CD4-positive, alpha-beta T cell treated with Interleukin-6 for 4 hours (primary cell): Measurements from ENCODE around the gene ARMC9.
"Not testable (repeated sequence)": the region's sequence is repeated elsewhere in the genome, so short reads cannot be mapped to it uniquely, and the experiment has no call there.

Experiments used
- DNase-seq: peaks from one replicate; pipeline ENCODE4 v3.0.0-alpha.2; 2020; ENCODE audit warnings: mixed read lengths

ARMC9 gene, protein sequence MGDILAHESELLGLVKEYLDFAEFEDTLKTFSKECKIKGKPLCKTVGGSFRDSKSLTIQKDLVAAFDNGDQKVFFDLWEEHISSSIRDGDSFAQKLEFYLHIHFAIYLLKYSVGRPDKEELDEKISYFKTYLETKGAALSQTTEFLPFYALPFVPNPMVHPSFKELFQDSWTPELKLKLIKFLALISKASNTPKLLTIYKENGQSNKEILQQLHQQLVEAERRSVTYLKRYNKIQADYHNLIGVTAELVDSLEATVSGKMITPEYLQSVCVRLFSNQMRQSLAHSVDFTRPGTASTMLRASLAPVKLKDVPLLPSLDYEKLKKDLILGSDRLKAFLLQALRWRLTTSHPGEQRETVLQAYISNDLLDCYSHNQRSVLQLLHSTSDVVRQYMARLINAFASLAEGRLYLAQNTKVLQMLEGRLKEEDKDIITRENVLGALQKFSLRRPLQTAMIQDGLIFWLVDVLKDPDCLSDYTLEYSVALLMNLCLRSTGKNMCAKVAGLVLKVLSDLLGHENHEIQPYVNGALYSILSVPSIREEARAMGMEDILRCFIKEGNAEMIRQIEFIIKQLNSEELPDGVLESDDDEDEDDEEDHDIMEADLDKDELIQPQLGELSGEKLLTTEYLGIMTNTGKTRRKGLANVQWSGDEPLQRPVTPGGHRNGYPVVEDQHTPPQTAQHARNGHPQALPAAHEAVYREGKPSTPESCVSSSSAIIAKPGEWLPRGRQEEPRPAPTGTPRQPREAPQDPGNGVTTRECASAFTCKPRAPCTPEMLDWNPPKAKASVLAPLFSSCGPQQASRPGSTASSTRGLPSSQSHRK

DNA sequence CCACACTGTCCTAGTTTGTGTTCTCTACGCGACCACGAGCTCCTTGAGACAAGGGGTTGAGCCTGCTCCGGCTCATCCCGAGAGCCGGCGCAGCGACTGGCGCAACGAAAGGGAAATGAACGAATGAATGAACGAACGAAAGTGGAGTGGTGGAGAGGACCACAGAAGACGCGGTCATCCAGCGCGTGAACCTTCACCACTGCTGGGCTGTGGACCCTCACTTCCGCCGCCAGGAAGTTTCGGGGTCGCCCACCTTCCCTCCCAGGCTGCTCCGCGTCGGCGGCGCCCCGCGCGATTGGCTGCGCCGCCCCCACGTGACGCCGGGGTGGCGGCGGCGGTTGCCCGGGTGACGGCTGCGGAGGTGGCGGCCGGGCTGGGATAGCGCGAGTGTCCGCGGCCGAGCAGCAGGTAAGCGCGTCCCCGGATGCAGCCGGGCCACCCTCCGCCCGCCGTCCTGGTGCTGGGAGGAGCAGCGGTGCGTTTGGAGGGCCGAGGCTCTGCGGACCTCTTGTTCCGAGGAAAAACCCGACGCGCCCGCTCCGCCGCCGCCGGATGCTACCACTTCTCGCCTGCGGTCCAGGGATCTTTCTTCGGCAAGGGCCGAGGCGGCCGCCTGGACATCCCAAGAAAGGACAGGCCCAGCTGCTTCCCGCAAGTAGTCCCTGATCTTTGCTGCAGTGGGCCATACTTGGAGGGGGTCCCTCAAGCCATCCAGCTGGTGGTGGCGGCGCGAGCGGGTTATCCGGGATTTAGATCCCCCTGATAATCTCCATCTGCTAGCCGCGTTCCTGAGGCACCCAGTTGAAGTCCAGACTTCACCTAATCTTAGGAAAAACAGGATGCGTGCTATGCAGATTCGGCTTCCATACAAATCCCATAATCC lies at the start of gene ARMC9:
Gene ARMC9, plus strand, starts transcription at position 341 of the 883 bp plus-strand sequence. CDS start 7,608 bp downstream, outside the sequence.
- peak; percentile 75 for DNase-seq

DNA sequence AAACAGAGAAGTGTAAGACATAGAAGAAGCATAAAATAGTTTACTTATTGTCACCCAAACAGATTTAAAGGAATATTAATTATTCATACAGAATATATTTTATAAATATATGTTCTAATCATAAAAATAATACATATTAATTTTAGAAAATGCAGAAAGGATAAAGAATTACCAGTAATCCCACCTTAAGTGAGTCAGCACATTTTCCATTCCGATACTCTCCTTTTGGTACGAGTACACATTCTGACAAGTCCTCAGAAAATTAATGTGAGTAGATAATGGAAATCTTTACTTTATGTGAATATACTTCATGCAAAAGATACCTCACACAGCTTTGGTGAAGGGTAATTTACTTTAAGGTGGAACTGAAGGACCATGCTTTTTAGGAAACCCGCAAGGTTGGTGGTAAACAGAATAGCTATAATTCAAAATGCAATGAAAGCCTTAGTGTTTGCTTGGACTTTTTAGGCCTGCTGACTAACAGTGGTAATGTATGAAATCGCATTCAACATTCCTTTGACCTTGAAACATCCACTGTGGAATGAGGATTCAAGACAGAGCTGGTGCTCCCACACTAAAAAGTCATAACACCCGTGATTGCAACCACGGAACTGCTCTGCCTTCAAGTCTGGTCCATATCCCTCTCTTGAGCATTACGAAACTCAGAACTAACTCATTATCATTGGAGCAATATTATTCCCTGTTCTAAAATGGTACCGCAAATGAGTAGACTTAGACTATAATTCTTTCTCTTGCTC lies 45.5 kb upstream of the ARMC9 start:
- no peak for DNase-seq

DNA sequence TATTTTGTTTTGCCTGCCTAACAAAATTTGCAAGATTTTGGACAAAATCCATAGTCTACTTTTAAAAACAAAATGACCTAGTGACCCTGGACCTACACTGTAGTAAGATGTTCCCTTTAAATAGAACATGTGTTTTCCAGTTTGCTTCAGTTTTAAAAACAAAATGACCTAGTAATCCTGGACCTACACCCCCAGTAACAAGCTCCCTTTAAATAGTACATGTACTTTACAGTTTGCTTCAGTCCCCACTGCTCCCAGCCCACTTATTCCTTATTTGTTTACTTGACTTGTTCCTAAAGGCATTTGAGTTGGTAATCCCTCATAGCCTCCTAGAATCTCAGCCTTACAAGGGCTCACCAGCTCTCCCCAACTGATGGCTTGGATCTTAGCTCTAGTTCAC lies 39.1 kb upstream of the ARMC9 start:
- no peak for DNase-seq

DNA sequence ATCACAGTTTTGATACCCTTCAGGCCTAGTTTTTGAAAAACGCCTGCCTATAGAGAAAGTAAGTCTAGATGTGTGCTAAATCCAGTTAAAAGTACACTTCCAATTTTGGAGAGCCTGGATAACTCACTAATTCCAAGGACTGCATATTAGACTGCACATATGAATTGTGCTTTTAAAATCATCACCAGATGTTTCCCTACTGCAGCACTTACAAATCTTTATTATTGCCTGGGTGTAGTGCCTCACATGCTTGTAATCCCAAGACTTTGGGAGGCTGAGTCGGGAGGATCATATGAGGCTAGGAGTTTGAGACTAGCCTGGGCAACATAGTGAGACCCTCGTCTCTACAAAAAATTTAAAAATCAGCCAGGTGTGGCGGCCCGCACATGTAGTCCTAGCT lies 37.7 kb upstream of the ARMC9 start:
- DNase-seq = no peak

DNA sequence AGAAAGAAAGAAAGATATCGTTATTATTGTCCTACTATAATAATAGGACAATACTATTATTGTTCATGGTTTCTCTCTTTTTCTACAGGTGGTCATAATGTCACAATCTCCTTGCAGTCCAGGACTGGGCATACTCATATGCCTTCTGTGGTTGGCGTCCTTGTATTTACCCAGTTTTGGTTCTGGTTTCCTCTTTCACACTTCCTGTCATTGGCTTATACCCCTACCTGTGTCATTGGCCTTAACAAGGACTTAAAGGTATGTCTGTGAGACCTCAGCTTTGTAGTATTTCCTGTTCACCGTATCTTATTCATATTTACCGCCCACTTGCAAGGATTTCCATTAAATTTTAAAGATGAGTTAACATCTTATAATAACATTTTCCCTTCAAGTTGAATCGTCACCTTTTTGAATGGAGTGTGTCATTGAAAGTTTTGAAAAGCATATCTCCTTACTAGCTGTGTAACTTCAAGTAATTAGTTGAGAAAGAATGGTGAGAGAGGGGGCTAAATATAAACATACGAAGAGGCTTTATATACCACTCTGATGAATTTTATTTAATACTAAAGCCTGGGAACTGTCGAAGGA lies 37.1 kb upstream of the ARMC9 start:
- DNase-seq = no peak

DNA sequence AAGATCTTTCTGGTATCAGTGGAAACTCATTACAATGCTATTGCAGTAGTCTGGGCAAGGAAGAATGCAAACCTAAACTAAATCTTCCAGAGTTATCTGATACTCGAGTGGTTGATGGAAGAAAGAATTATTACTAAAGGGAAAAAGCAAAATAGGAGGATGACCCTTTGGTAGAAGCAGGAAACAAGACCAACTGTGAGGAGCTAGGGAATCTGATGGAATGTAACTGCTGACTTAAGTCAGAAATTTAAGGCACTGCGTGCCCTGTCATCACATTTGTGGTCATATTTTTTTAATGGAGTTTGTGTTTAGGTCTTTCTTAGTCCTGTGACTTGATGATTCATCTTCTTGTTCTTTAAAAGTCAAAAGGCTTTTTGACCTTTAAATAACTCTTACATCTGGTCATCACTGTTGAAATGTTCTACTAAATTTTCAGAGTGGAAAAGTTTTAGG lies 36.5 kb upstream of the ARMC9 start:
- DNase-seq = no peak

DNA sequence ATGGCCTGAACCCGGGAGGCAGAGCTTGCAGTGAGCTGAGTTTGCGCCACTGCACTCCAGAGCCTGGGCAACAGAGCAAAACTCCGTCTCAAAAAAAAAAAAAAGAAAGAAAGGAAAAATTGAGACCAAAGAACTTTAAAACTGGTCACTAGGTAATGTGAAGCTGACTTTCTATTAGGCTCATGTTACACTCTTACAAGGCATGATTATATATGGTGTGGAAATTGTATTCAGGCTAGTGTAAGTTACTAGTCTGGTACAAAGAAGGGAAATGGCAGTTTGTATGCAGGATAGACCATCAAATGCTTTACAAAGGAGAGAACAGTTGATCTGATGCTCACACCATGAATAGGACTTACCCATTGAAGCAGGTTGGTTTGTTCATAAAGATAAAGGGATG lies 35.4 kb upstream of the ARMC9 start:
- DNase-seq = no peak

DNA sequence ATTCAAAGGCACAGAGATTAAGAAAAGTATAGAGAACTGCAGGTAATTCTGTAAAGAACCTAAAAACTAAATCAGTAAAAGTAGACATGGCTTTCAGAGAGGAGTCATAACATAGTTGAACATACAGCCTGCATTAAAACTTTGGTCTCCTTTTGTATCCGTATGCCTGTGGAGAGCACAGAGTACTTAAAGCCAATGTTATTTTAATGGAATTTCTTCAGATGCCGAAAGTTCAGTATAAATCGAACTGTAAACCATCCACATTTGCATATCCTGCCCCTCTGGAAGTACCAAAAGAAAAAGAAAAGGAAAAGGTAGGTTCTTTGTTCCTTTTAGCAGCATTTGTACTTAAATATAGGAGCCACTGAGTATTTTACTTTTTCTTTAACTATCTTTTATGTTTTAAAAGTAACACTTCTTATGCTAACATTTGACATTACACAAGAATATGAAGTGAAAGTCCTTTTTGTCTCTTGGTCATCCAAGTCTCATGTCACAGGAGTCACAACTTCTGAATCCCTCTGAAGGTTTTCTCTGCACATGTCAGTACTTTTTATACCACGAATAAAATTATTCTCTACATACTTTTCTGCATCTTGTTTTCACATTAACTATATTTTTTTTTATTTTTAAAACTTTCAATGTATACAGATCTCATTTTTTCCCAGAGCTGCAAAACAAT lies 34.9 kb upstream of the ARMC9 start:
- no peak for DNase-seq

DNA sequence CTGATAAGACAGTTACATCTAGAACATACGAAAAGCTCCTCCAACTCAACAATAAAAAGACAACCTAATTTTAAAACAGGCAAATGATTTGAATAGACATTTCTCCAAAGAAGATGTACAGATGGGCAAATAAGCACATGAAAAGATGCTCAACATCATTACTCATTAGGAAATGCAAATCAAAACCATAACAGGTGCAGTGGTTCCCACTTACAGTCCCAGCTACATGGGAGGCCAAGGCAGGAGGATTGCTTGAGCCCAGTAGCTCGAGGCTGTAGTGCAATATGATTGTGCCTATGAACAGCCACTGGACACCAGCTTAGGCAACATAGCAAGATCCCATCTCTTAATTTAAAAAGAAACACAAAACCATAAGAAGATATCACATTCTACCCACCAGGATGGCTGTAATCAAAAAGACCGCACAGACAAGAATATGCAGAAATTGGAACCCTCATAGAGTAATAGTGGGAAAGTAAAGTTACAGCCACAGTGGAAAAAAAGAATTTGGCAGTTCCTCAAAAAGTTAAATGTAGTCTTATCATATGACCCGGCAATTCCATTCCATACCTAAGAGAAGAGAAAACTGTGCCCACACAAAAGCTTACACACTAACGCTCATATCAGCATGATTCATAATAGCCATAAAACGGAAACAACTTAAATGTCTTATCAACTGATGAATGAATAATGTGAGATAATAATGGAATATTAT lies 30.5 kb upstream of the ARMC9 start:
- DNase-seq = no peak

DNA sequence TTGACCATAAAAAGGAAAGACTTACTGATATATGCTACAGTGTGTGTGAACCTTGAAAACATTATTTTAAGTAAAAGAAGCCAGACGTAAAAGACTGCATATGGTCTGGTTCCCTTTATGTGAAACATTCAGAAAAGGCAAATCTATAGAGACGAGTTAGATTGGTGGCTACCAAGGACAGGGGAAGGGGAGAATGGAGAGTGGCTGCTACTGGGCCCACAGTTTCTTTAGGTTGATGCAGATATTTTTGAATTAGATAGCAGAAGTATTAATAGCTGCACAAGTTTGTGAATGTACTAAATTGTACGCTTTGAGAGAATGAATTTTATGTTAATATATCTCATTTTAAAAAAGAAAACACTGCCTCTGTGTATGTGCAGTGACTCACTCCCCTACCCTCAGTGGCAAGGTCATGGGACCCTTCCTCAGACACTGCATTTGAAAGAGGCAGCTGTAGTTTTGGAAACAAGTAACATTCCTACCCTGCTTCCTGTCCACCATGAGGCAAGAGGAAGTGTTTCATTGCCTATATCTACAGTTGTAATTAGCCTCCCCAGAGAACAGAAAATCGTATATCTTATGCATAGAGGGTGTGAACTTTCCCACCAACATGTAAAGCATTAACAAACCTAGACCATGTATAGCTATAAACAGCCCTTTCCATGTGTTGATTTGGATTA lies 29.8 kb upstream of the ARMC9 start:
- DNase-seq = no peak

DNA sequence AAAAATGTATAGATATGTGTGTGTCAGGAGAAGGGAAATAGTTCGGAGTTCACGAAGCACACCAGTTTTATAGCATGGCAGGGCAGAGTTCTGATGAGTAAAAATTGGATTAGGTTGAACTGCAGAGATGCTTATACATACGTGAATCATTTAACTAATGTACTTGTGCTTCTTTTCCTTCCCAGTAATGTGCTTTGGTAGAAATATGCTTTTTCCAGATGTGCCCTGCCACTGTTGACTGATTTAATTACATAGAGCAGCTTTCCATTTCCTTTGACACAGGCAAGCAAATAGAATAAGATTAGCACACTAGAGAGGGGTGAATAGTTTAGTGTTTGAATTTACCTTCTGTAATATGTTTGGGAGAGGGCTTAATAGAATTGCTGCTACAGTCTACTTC lies 28.9 kb upstream of the ARMC9 start:
- DNase-seq = no peak

DNA sequence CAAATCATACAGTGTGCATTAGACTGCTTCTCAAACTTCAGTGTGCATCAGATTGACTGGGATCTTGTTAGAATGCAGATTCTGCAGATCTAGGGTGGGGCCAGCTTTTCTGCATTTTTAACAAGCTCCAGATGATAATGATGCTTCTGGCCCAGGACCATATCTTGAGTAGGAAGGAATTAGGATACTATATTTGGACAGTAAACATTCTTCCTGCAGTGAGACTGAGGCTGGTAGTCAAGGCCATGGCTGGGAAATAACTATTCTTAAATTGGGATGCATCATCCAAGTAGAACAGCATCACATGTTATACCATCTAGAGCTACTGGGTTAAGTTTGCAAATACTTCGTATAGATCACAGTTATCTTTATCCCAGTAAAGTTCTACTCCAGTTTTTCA lies 28.4 kb upstream of the ARMC9 start:
- DNase-seq = no peak

DNA sequence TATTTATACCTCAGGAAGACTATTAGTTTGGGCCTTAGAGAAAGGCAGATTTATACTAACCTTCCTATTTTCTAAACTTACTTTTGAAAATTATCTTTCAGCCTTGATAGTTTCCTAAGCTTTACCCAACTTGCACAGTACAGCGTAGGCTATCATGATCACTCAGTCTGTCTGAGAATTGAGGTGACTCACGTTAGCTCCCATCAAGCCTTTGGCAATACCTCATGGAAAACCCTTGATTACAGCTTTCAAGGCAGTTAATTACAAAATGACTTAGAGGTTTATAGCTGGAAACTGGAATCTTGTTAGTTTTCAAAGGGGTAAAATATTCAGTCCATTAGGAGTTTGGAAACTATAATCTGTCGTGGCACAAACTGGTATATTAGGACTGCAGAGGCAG lies 26.4 kb upstream of the ARMC9 start:
- DNase-seq = no peak

DNA sequence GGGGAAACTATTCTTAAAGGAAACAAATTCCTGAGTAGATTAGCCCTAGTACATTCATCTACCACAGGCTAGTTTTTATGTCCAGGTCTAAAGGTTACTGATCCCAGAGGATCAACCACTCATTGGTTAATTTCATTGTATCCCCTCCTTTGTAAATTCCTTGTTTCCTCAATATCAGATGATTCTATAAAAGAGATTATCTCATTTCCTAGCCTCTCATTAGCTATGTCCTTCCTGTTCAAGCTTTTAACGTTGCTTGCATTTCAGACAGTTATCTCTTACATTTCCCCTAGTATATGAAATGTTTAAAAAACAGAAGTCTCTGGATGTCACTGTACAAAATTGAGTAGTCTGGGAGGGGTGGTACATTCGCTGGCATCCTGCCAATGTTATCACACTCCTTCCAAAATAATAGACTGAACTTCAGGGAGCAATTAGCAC lies 24.2 kb upstream of the ARMC9 start:
- no peak for DNase-seq

DNA sequence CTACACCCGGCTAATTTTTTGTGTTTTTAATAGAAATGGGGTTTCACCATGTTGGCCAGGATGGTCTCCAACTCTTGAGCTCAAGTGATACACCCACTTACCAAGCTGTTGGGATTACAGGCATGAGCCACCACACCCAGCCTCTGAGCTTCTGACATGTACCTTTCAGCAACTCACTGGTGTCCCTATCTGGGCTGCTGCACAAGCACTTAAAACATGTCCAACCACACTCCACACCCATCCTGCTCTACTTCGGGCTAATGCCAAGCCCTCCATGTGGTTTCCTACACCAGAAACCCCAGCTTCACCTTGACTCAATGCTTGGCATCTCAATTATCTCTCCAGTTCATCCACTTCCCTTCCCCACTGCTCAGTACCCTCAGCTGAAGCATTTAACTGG lies 22.4 kb upstream of the ARMC9 start:
- DNase-seq = no peak

DNA sequence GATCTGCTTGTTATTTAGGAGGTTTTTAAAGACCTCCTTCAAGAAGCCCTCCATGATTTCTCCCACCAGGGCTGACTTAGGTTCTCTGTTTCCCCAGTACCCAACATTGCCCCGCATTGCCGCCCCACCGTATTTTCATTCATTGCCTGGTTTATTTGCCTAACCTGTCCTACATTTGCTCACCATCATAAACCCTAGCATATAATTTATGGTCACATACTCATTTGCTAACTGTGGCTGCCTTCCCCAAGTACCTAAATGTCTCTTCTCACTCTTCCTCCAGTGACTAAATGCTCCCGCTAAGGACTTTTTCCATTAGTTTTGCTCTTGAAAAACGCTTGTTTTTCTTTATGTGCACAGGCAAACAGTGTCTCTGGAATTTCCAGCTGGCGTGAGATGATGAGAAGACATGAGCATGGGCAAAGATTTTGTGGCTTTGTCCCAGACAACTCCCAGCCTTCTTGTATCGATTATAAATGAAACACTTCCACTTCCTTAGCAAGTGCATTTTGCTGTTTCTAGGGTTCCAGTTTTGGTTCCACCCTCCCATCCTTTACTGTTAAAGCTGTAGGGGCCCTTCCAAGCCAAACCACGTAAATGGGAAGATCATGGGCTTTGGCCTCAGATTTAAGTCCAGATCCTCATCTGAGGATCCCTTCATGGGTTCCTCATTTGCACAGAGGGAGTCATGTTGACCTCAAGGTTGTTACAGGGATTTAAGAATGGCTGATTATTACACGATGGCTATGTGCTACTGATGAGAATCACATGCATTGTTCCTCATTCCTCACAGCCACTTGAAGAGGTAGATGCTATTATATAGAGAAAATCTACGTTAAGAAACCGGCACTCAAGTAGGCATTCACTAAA lies 21.0 kb upstream of the ARMC9 start:
- no peak for DNase-seq

DNA sequence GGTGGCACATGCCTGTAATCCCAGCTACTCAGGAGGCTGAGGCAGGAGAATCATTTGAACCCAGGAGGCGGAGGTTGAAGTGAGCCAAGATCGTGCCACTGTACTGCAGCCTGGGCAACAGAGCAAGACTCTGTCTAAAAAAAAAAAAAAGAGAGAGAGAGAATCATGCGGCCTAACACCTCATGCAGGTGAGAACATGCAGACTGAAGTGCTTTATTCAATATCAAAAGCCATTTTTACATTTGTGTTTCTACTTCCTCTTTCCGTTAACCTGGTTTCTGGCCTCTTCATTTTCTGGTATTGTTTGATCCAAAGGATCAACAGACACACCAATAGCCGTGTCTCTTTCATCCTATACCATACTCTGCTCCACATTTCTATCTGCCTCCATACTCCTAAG lies 19.6 kb upstream of the ARMC9 start:
- not testable (repeated sequence) for DNase-seq

DNA sequence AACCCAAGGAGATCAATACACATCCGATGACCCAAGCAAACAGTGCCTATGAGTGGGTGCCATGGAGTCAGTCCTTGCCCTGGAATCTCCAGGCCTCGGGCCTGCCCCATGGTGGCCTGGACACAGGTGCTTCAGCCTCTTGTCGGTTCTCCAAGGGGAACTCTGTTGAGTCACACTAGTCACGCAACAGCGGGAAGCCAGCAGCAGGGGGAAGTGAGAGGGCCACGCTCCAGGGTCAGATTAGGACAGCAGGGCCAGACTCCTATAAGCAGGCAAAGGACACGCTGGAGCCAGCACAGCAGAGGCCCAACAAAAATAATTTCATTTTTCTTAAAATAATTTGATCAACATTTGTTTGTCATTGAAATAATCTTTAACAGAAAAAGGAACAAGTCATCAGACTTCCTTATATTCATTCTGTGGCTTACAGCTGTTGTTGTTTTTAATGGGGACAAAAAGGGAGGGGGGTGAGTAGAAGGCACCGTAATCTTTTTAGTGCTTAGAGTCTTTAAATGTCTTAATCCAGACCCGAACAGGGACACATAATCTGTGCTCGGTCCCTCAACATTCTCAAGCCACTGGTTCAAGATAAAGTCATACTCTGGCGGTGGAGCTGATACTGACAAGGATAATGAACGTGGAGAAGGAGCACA lies 16.4 kb upstream of the ARMC9 start:
- DNase-seq = no peak
